ENCODE data around the gene POLR2E. TPM values are rescaled to one million over a fixed set of nuclear protein-coding genes. Genes with fewer than 3 reads are reported as not detected.

The POLR2E gene
- total and polyA plus RNA-seq, 2 of the 13 experiments (the other 11 are each of a cell fraction or from before 2014, with no cell fraction given): 140 to 272 TPM

GRCh38 chr19:1066251-1066747, 28.9 kb downstream of the POLR2E start (continued):
- TF ChIP-seq, protein P1, sequence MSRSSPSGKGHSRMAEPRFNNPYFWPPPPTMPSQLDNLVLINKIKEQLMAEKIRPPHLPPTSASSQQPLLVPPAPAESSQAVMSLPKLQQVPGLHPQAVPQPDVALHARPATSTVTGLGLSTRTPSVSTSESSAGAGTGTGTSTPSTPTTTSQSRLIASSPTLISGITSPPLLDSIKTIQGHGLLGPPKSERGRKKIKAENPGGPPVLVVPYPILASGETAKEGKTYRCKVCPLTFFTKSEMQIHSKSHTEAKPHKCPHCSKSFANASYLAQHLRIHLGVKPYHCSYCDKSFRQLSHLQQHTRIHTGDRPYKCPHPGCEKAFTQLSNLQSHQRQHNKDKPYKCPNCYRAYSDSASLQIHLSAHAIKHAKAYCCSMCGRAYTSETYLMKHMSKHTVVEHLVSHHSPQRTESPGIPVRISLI (CRISPR knock-in tag; IDR thresholded peaks at IDR 0.05; ENCODE audit: borderline replicate concordance): peak; percentile 37; the same call in 1 of the 2 replicates
- TF ChIP-seq NCOA2 (CRISPR knock-in tag; IDR thresholded peaks at IDR 0.05) (no peak), MZF1 (CRISPR knock-in tag; IDR thresholded peaks at IDR 0.05; ENCODE audit: borderline replicate concordance) (no peak), TSC22D2 (CRISPR knock-in tag; IDR thresholded peaks at IDR 0.05; ENCODE audit: borderline replicate concordance) (no peak), ZKSCAN5 (CRISPR knock-in tag; IDR thresholded peaks at IDR 0.05) (no peak), NCOR1 (IDR thresholded peaks at IDR 0.05; ENCODE audit: borderline replicate concordance, low read length) (no peak), KLF11 (CRISPR knock-in tag; IDR thresholded peaks at IDR 0.05) (peak; percentile 40; the same call in 1 of the 2 replicates), MYC (CRISPR knock-in tag; IDR thresholded peaks at IDR 0.05; ENCODE audit: borderline replicate concordance) (peak; percentile 47; the same call in 1 of the 2 replicates), TBX2 (CRISPR knock-in tag; IDR thresholded peaks at IDR 0.05; ENCODE audit: borderline replicate concordance) (0 out of 2 replicates have a peak, but pooled peaks have one; percentile 16), ZNF550 (CRISPR knock-in tag; IDR thresholded peaks at IDR 0.05; ENCODE audit: borderline replicate concordance) (no peak), ZZZ3 (CRISPR knock-in tag; IDR thresholded peaks at IDR 0.05; ENCODE audit: borderline replicate concordance) (0 out of 2 replicates have a peak, but pooled peaks have one; percentile 53), TBP (CRISPR knock-in tag; IDR thresholded peaks at IDR 0.05) (peak; percentile 78; the same call in 1 of the 2 replicates), HOXA7 (CRISPR knock-in tag; IDR thresholded peaks at IDR 0.05) (no peak), TFDP1 (CRISPR knock-in tag; IDR thresholded peaks at IDR 0.05; ENCODE audit: borderline replicate concordance) (peak; percentile 33; the same call in 1 of the 2 replicates), RBAK (CRISPR knock-in tag; IDR thresholded peaks at IDR 0.05) (no peak), NRL (CRISPR knock-in tag; IDR thresholded peaks at IDR 0.05; ENCODE audit: borderline replicate concordance) (peak; percentile 15; the same call in 1 of the 2 replicates), ZNF20 (CRISPR knock-in tag; IDR thresholded peaks at IDR 0.05) (no peak), GPBP1L1 (CRISPR knock-in tag; IDR thresholded peaks at IDR 0.05) (no peak), ZNF7 (CRISPR knock-in tag; IDR thresholded peaks at IDR 0.05) (no peak)
- TF ChIP-seq, protein P2, sequence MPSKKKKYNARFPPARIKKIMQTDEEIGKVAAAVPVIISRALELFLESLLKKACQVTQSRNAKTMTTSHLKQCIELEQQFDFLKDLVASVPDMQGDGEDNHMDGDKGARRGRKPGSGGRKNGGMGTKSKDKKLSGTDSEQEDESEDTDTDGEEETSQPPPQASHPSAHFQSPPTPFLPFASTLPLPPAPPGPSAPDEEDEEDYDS (CRISPR knock-in tag; IDR thresholded peaks at IDR 0.05): peak; percentile 75
- TF ChIP-seq, protein P3, sequence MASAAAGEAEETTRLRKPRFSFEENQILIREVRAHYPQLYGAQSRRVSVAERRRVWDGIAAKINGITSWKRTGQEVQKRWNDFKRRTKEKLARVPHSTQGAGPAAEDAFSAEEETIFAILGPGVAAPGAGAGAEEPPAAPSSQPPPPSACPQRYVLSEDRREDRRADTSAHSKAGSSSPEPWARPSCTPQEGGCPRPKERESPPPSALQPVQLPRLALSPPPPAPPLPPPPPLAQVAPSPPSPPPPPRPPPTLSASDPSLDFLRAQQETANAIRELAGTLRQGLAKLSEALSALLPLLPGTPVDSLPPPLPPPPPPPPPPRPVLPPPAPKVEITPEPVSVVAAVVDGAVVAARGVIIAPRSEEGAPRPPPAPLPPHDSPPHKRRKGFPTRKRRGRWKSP (CRISPR knock-in tag; IDR thresholded peaks at IDR 0.05): peak; percentile 48; the same call in 1 of the 2 replicates
- TF ChIP-seq, protein P4, sequence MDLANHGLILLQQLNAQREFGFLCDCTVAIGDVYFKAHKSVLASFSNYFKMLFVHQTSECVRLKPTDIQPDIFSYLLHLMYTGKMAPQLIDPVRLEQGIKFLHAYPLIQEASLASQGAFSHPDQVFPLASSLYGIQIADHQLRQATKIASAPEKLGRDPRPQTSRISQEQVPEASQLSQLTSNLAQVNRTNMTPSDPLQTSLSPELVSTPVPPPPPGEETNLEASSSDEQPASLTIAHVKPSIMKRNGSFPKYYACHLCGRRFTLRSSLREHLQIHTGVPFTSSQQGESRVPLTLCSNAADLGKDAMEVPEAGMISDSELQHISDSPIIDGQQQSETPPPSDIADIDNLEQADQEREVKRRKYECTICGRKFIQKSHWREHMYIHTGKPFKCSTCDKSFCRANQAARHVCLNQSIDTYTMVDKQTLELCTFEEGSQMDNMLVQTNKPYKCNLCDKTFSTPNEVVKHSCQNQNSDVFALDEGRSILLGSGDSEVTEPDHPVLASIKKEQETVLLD (CRISPR knock-in tag; IDR thresholded peaks at IDR 0.05; ENCODE audit: low read depth): no peak
- TF ChIP-seq, protein P5, sequence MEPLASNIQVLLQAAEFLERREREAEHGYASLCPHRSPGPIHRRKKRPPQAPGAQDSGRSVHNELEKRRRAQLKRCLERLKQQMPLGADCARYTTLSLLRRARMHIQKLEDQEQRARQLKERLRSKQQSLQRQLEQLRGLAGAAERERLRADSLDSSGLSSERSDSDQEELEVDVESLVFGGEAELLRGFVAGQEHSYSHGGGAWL (CRISPR knock-in tag; IDR thresholded peaks at IDR 0.05): 0 out of 2 replicates have a peak, but pooled peaks have one; percentile 14
